ENCODE results near the gene OGDH. TPM values are rescaled to one million over a fixed set of nuclear protein-coding genes. Genes with fewer than 3 reads are reported as not detected.

The OGDH gene
- total RNA-seq, 1 donor from 2014 or later: 157 TPM

DNA sequence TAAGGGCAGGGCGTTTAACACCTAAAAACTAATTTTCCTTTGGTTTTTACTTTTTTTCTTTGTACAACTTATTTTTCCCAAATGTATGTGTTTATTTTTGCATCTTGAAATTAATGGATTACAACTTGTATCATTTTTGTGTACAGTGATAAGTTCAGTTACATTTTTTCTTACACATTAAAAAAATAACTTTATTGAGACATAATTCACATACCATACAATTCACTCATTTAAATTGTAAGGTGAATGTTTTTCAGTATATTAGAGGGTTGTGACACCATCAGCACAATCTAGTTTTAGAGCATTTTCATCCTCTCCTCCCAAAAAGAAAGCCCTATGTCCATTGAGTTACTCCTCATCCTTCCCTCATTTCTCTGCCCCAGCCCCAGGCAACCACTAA is 11.6 kb downstream of the OGDH start:
- no peak for DNase-seq (ENCODE audit: low read depth)

DNA sequence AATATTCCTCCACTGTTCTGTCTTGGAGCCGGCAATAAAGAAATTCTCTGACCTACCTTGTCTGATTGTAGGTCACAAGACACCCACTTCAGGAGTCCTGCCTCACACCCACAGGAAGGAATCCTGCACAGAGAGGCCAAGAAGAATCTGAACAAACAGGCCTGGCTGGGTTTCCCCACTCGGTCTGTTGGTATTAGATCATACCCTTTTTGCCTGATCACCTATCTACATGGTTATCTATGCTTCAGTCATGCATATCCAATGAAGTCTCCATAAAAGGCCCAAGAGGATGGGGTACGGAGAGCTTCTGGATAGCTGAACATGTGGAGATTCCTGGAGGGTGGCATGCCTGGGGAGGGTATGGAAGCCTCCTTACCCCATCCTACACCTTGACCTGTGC is 12.3 kb downstream of the OGDH start:
- peak; percentile 73 for DNase-seq (ENCODE audit: low read depth)

DNA sequence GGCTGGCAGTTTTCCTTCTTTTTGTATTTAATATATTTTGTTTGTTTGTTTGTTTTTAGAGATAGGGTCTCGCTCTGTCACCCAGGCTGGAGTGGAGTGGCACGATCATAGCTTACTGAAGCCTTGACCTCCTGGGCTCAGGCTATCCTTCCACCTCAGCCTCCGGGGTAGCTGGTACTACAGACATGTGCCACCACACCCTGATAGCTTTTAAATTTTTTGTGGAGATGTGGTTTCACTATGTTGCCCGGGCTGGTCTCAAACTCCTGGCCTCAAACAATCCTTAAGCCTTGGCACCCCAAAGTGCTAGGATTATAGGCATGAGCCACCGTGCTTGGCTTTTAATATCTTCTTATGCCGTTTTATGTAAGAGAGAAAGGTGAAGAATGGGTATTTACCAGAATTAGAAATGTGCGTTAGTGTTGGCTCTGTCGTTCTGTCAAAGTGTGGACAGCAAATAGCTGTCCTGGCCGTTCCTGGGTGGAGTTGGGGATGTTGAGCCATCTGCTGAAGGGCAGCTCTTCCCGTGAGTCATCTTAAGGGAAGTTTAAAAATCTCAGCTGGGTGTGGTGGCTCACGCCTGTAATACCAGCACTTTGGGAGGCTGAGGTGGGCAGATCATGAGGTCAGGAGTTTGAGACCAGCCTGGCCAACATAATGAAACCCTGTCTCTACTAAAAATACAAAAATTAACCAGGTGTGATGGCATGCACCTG is 14.8 kb downstream of the OGDH start:
- no peak for DNase-seq (ENCODE audit: low read depth)

DNA sequence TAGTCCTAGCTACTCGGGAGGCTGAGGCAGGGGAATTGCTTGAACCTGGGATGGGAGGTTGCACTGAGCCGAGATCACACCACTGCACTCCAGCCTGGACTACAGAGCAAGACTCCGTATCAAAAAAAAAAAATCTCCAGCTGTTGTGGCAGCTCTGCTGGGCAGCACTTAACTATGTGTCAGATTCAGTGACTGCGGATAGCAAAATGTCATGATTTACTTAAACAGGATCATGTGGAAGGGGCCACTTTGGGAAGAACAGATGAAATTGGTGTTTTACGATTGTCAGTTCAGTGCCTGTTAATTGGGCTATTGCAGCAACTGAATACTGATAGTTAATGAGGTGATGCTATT is 15.3 kb downstream of the OGDH start:
- no peak for DNase-seq (ENCODE audit: low read depth)

DNA sequence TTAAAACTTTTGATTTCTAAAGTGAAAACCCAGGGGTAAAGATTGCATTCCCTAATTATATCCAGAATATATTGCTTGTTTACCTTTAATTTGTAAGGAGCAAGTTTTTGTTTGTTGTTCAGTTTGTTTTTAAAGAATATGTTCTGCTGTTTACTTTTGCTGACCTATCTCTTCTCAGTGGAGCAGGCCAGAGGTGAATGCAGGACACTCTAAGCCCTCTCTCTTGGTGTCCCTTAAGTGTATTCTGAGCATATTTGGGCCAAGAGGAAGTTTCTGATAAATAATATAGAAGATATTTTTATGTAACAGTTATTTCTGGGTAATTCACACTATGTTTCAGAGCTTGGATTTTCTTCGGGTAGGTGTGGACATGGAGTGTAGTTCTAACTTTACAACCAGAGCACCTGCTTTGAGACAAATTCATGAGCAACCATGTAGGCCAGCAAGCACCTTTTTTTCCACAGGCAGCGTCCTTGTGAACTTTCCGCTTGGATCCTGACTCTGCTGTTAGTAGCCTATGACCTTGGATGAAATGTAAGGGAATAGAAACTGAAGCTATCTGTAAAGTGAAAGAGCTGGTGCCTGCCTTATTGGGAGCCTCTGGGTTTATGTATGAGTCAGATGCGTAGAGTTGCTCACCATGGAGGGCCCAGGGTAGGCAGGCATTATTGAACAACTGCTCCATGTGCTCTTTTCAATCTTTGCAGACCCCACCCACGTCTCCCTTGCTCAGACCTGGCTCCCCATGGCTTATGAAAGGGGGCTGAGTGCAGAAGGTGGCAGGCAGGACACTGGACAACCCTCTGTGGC is 16.1 kb downstream of the OGDH start:
- DNase-seq (ENCODE audit: low read depth): peak; percentile 66

DNA sequence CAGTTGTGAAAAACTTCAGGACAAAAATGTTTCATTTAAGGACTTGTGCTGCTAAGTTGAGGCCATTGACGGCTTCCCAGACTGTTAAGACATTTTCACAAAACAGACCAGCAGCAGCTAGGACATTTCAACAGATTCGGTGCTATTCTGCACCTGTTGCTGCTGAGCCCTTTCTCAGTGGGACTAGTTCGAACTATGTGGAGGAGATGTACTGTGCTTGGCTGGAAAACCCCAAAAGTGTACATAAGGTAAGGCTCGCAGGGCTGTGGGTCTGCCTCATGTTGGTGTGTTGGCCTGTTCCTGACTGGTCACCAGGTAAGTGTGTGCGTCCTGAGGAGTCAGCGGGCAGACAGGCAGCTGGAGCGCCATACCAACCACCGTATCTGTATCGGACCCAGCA is 17.9 kb downstream of the OGDH start:
- DNase-seq (ENCODE audit: low read depth): no peak

DNA sequence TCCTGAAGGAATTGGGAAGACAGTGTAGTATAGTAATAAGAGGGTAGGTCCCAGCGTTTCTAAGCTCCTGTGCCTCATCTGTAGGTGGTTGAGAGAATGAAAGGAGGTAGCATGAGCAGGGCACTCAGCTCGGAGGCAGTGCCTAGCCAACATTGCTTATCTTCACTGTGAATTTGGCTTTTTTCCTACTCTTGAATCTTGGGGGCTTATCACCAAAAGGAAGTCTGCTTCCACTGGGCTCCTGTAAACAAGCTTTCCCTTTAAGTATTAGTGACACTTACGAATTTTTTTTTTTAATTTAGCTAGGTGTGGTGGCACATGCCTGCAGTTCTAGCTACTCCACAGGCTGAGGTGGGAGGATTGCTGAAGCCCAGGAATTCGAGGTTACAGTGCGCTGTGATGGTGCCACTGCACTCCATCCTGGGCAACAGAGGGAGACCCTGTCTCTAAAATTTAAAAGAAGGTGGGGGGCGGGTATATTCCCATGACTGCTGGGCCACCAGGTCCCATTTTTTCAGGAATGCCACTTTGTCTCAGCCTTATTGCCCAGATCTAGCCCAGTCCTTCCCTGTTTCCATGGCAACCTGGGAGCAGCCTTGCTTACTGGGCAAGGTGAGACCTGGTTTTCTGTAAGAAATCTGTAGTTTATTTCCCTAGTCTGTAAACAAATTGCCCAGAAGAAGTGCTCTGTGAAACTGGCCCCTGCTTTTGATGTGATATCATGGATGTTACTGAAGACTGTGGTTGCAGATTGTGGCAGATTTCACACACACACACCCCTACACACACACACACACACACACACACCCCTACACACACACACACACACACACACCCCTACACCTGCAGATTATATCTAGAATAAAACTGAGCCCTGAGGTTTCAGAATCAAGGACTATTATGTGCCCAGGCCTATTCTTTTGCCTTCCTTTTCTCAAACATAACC is 19.4 kb downstream of the OGDH start:
- no peak for DNase-seq (ENCODE audit: low read depth)

DNA sequence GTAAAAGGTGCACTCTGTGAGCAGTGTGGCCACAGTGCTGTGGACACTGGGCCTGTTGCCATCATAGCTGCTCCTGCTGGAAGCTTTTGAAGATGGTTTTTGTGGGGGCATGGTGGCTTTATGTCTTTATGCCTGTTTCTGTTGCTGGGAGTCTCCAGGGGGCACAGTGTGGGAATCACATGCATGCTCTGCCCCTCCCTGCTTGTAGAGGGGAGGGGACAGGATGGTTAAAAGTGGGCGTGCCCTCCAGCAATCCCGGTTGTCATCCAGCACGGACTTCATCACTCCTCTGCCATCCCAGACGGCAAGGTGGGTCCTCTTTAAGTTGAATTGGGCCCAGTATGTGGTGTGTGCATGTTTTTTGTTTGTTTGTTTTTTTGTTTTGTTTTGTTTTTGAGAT is 20.2 kb downstream of the OGDH start:
- no peak for DNase-seq (ENCODE audit: low read depth)

DNA sequence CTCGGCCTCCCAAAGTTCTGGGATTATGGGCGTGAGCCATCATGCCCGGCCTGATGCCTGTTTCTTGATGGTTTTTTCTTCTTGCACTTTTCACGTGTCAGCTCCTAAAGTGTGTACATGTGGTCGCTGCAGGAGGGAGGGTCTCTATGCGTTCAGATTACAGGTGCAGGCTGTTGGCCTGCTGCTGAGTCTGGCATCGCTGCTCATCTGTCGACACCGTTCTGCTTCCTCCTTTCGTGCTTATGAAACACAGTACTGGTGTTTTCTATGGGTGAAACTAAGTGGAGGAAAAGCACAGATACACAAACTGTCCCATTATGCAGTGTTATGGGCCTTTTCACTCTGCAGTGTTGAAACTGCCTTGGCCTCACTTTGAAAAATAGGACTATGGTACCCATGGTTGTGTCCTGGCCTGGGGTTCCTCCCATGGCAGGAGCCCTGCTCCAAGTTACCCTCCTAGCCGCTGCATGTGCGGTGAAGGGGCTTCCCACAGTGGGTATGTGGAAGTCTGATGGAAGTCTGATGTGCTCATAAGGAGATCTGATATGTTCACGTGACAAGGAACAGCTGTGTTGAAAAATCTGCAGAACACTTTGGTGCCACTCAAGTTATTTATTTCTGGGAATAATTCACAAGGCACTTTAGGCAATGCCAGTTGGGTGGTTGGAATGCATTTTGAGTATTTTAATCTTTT is 23.5 kb downstream of the OGDH start:
- DNase-seq (ENCODE audit: low read depth): no peak

DNA sequence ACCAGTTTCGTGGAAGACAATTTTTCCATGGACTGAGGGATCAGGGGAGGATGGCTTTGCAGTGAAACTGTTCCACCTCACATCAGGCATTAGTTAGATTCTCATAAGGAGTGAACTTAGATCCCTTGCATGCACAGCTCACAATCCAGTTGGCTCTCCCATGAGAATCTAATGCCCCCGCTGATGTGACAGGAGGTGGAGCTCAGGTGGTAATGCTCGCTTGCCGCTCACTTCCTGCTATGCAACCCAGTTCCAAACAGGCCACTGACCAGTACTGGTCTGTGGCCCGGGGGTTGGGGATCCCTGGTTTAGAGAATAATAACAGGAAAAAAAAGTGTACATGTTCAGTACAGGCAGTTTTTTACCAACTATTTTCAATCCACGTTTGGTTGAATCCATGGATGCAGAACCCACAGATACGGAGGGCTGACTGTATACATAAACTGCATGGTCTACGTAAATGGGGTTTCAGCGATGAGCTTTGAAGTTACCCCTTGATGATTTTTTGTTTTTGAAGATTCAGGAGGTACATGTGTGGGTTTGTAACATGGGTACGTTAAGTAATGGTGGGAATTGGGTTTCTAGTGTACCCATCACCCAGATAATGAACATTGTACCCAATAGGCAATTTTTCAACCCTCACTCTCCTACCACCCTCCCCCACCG is 24.5 kb downstream of the OGDH start:
- DNase-seq (ENCODE audit: low read depth): no peak

DNA sequence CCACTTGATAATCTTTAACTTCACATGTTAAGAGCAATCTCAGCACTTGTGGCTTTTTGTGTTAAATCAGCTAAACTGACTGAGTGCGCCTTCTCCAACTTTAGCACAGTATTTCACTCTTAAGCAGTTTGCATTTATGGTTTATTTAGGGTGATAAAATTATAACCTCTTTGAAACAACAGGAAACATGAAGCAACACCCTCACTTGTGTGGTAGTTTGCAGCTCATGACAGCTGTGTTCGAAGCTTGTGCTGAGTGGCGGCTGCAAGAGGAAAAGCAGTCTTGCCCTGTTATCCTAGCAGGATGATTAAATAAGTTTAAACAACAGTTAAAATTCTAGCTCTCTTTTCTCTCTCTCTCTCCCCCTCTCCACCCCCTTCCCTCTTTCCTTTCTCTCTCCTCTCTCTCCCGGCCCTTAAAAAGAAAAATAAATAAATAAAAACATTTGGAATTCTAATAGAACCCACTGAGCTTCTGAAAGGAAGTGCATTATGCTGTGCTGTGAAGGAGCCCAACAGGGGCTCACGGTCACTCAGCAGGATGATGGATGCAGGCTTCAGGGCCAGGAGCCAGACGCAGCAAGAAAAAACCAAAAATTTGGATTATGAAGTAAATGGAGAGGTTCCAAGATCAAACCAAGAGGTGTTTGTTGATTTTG is 25.2 kb downstream of the OGDH start:
- DNase-seq (ENCODE audit: low read depth): no peak

DNA sequence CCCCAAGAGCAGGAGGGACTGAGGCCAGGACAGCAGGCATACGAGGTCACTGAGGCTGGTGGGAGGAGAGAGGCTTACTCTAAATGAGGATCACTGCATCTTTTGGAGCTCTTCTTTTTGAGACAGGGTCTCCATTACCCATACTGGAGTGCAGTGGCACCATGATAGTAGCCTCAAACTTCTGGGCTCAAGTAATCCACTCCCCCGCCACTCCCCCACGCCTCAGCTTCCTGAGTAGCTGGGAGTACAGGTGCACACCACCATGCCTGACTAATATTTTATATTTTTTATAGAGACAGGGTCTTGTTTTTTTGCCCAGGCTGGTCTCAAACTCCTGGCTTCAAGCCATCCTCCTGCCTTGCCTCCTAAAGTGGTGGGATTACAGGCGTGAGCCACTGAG is 25.8 kb downstream of the OGDH start:
- no peak for DNase-seq (ENCODE audit: low read depth)

DNA sequence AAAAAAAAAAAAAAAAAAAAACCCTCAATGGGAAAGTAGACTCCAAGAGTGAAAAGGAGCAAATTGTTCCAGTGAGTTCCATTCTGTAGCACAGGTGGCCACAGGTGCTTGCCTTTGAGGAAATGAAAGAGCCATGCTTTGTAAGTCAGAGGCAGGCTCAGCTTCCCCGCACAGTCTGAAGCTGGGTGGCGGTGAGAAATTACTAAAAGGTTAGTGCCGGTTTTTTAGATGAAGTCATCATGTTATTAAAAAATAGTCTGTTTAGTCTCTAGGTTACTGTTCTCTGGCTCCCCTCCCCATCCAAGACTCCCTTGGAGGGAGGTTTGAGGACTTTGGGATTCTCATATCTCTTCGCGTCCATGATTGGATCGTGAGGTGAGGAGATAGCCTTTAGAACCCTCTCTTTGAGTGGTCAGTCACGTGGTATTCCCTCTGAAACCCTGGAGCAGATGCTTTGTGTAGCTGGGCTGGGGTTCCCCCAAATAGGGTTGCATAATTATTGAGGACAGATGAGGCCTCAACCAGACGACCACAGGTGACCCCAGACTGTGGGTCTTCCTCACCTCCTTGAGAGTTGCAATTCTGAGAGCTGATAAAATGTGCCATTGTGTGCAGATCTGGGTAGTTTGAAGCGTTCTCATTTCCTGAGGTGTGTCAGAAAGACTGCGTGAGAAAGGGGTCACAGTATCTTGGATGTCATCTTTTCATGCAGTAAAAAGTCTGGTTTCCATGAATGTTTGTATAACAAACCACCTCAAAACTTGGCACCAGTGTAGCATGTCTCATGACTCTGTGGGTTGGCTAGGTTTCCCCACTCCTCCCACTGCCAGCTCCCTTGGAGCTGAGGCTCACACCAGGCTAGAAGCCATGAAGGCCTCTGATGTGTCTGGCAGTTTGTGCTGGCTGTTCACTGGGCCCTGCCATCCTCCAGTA is 27.1 kb downstream of the OGDH start:
- peak; percentile 93 for DNase-seq (ENCODE audit: low read depth)

DNA sequence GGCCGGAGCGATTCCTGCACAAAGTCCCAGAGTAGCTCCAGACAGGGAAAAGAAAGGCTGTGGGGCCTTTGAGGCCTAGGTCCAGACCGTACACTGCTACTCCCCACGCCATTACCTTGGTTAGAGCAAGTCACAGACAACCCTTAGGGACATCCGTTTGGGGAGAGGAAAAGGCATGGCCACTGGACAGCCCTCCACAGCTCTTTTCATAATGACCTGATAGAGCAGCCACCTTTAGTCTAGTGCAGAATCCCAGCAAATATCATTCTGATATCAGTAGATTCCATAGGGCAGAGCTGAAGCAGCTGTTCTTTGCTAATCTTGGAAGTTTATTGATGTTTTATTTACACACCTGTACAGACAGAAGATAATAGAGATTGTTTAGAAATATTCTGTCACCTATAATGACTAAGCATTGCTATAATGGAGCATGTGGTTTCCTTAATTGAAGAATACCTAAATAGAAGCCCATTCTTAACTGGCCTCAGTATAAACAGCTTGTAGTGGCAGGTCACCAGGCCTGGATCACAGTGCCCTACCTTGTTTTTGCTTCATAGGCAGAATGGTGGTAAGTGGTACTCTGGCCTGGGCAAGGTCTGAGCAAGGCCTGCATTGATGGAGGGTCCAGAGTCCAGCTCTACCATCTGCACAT is 27.9 kb downstream of the OGDH start:
- DNase-seq (ENCODE audit: low read depth): peak; percentile 37

DNA sequence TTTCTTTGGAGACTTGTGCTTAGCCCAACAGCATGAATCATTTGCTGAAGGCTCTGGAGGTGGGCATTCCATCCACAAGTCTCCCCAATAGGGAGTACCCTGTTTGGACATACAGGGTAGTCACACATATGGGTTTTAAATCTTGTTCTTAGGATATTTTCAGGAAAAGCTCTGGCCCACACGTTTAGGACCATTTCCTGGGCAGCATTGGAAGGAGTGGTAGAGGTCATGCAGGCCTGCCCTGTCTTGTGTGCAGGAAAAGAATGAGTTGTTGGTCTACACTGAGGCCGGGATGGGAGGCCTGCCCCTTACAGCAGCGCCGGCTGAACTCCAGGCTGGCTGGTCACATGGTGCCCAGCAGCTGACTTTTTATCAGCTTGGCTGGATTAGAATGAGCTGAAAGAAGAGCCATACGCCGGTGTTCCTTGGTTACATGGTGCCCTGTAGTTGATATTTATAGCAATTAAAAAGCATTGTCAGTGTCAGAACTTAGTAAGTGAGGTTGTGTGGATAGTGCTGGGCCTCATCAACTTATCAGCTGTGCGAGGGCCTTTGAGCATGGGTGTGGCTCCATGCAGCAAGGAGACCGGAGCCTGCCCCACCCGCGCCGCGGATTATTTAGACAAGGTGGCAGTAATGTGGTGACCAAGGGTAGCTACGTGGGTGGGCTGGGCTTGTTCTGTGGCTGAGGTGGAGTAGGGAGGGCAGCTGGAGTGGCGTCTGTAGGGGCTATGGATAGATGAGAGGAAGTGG is 28.6 kb downstream of the OGDH start:
- no peak for DNase-seq (ENCODE audit: low read depth)

DNA sequence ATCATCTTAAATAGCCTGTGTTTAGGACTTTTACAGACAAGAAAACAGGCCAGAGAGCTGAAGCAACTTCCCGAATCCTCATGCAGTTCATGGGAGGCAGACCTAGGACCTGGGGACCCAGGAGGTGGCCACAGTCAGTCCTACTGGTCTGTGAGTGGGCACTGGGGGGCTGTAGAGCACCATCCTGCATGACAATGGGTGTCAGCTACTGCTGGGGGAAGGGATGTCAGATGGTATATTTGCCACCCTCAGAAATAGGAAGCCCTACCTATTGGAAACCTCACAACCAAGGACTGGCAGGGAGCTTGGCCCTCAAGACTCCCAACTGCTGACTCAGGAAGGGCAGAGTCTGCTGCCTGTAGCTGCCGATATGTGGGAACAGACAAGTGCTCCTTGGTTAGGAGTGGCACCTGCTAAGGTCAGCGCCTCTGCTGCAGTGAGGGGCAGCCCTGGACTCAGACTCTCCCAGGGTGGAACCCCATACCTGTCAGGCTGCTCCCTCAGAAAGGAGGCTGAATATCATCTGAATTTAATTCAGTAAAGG is 29.7 kb downstream of the OGDH start:
- DNase-seq (ENCODE audit: low read depth): no peak

DNA sequence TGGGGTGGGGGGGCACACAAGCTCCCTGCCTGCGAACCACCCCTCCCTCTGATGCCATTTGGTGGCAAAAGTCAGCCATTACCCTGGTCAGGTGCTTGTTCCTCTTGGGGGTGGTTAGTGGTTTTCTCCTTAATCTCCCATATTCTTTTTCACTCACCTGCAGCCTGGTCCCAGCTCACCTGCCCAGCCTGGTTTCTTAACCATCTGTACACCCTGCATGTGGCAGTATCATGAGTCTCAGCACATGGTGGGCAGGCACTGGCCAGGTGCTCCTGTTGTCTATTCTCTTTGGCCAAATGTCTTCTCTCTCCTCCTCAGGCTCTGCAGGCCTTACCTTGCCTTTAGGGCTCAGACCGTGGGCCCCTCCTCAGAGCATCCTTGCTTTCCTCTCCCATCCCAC is 30.5 kb downstream of the OGDH start:
- no peak for DNase-seq (ENCODE audit: low read depth)
